ENCODE results near the gene OCSTAMP.

OCSTAMP gene

DNA sequence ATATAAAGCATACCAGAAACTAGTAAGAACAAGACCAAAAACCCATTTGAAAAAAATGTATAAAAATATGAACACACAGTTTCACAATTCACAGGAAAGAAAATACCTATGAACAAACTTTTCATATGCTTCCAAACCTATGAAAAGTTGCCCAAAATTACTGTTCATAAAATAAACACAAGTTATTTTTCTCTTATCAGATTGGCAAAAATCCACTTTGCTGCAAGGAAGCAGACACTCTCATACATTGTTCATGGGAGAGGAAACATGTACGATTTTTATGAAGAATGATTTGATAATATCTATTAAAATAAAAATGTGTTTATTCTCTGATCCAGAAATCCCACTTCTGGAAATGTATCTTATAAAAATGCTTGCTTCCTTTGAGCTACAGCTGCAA lies 40.0 kb upstream of the OCSTAMP start:
- no peak for TF ChIP-seq TAF1 (IDR thresholded peaks at IDR 0.05; ENCODE audit: borderline replicate concordance, insufficient read depth, low read length)
- TF ChIP-seq POLR2AphosphoS5 (IDR thresholded peaks at IDR 0.05; ENCODE audit: low read depth, low read length): no peak
- TF ChIP-seq, protein P1, sequence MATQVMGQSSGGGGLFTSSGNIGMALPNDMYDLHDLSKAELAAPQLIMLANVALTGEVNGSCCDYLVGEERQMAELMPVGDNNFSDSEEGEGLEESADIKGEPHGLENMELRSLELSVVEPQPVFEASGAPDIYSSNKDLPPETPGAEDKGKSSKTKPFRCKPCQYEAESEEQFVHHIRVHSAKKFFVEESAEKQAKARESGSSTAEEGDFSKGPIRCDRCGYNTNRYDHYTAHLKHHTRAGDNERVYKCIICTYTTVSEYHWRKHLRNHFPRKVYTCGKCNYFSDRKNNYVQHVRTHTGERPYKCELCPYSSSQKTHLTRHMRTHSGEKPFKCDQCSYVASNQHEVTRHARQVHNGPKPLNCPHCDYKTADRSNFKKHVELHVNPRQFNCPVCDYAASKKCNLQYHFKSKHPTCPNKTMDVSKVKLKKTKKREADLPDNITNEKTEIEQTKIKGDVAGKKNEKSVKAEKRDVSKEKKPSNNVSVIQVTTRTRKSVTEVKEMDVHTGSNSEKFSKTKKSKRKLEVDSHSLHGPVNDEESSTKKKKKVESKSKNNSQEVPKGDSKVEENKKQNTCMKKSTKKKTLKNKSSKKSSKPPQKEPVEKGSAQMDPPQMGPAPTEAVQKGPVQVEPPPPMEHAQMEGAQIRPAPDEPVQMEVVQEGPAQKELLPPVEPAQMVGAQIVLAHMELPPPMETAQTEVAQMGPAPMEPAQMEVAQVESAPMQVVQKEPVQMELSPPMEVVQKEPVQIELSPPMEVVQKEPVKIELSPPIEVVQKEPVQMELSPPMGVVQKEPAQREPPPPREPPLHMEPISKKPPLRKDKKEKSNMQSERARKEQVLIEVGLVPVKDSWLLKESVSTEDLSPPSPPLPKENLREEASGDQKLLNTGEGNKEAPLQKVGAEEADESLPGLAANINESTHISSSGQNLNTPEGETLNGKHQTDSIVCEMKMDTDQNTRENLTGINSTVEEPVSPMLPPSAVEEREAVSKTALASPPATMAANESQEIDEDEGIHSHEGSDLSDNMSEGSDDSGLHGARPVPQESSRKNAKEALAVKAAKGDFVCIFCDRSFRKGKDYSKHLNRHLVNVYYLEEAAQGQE (IDR thresholded peaks at IDR 0.05; ENCODE audit: insufficient read depth in 1 of 2, low read depth in 2 of 2, low read length in 2 of 2): no peak
- TF ChIP-seq FOXP2 (optimal IDR thresholded peaks at IDR 0.05; ENCODE audit: borderline replicate concordance, extremely low read depth, extremely low read length, insufficient read depth): no peak
- no peak for TF ChIP-seq SIN3A (IDR thresholded peaks at IDR 0.05; ENCODE audit: borderline replicate concordance, insufficient read depth, low read length)

DNA sequence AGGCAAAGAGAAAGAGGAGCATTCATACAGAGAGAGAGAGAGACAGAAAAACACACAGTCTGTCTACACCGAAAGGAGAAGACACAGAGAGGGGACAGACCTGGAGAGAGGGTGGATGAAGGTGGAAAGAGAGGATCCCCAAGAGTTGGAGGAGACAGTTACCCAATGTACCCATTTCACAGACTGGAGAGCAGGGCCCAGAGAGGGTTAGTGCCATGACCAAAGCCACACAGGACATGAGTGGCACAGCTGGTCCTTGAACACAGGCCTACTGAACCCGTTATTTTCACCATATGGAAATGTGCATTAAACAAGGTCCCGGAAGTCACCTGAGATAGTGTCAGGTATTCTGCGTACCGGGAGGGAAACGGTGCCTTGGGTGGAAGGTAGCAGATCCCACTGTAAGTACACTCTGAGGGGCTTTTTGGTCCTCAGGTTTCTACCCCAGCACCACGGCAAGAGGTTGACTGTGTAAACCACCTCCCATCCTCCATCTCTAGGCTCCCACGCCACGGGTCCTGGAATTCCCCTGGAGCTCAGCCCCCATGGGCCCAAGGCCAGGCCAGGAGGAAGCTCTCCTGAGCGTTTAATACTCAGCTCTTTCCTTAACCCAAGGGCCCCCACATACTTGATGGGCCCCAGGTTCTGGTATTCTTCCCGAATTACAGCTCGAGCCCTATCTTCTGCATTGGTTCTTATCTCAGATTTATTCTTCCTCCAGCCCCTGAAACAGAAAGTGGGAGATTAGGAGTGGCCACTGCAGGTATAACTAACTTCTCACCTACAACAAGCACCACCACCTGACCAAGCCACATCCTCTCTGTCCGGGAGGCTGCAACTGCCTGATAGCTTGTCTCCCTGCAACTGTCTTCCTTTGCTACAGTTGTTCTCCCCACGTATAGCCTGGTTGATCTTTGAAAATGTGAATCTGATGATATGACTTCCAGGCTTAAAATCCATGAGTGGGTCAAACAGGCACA lies 38.4 kb upstream of the OCSTAMP start:
- TF ChIP-seq TAF1 (IDR thresholded peaks at IDR 0.05; ENCODE audit: borderline replicate concordance, insufficient read depth, low read length): no peak

DNA sequence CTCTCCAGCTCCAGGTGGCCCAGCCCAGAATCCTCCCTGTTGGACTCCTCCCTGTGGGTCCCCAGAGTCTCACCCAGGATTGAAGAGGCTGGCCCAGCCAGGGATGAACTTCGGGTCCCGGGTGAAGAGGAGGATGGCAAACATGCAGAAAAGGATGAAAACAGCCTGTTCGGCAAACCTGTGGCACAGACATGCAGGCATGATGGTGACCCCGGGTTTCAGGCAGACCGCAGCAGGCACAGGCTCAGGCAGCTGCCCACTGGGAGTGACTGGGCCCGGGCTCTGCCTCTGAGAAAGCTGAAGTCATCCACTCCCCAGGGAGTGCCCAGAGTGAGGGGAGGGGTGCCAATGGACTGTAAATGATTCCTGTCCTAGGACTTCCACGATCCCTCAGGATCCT lies 37.5 kb upstream of the OCSTAMP start:
- TF ChIP-seq POLR2AphosphoS5 (IDR thresholded peaks at IDR 0.05; ENCODE audit: low read depth, low read length): no peak
- TF ChIP-seq, protein P1 (IDR thresholded peaks at IDR 0.05; ENCODE audit: insufficient read depth in 1 of 2, low read depth in 2 of 2, low read length in 2 of 2): no peak
- no peak for TF ChIP-seq FOXP2 (optimal IDR thresholded peaks at IDR 0.05; ENCODE audit: borderline replicate concordance, extremely low read depth, extremely low read length, insufficient read depth)

DNA sequence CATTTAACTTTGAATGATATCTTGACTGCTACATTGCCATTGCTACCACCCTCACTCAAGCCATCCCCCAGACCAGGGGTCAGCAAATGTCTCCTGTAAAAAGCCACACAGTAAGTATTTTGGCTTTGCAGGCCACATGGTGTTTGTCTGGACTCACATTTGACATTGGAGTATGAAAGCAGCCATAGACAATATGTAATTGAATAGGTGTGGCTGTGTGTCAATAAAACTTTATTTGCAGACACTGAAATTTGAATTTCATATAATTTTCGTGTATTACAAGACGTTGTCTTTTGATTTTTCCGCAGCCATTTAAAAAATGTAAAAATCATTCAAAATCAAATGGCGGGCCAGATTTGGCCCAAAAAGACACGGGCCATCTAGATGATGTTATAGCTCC lies 36.3 kb upstream of the OCSTAMP start:
- TF ChIP-seq TAF1 (IDR thresholded peaks at IDR 0.05; ENCODE audit: borderline replicate concordance, insufficient read depth, low read length) (no peak), FOXP2 (optimal IDR thresholded peaks at IDR 0.05; ENCODE audit: borderline replicate concordance, extremely low read depth, extremely low read length, insufficient read depth) (no peak), SIN3A (IDR thresholded peaks at IDR 0.05; ENCODE audit: borderline replicate concordance, insufficient read depth, low read length) (no peak), POLR2AphosphoS5 (IDR thresholded peaks at IDR 0.05; ENCODE audit: low read depth, low read length) (no peak)
- TF ChIP-seq, protein P1 (IDR thresholded peaks at IDR 0.05; ENCODE audit: insufficient read depth in 1 of 2, low read depth in 2 of 2, low read length in 2 of 2): no peak

DNA sequence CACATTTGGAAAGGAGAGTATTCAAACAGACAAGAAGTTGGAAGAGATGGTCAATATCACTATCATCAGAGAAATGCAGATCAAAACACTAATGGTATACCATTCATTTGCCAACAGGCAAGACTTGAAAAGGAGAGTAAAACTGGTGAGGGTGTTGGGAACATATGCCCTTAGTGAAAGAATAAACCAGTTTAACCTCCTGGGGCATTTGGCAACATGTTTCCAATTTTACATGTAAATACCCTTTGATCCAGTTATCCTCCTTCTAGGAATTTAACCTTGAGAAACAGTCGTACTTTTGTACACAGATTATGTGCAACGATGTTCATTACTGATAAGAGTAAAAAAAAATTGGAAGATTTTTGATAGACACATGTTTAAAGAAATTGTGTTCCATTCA lies 34.1 kb upstream of the OCSTAMP start:
- no peak for TF ChIP-seq POLR2AphosphoS5 (IDR thresholded peaks at IDR 0.05; ENCODE audit: low read depth, low read length)
- TF ChIP-seq SIN3A (IDR thresholded peaks at IDR 0.05; ENCODE audit: borderline replicate concordance, insufficient read depth, low read length): no peak
- no peak for TF ChIP-seq FOXP2 (optimal IDR thresholded peaks at IDR 0.05; ENCODE audit: borderline replicate concordance, extremely low read depth, extremely low read length, insufficient read depth)
- TF ChIP-seq, protein P1 (IDR thresholded peaks at IDR 0.05; ENCODE audit: insufficient read depth in 1 of 2, low read depth in 2 of 2, low read length in 2 of 2): no peak
- no peak for TF ChIP-seq TAF1 (IDR thresholded peaks at IDR 0.05; ENCODE audit: borderline replicate concordance, insufficient read depth, low read length)

Measured in PFSK-1 (cell line).